Hepatocyte (in vitro differentiated cells): ENCODE data around the gene SLC18A2. TPM values are rescaled to one million over a fixed set of nuclear protein-coding genes. Genes with fewer than 3 reads are reported as not detected.

ENCODE experiments used
- DNase-seq: peaks from one replicate; pipeline ENCODE4 v3.0.0-alpha.2; 2016; ENCODE audit warnings: low spot score
- H2AFZ ChIP-seq: fragments of 200-600 bp; sonication (generic); 2 replicates; pipeline ENCODE4 v1.6.0; 2016; ENCODE audit warnings: antibody characterized with exemption, mild to moderate bottlenecking
- H3K27ac ChIP-seq: fragments of 200-600 bp; sonication (generic); 2 replicates; pipeline ENCODE4 v1.5.1; 2016; ENCODE audit warnings: mild to moderate bottlenecking
- H3K27me3 ChIP-seq: fragments of 200-600 bp; sonication (generic); 2 replicates; pipeline ENCODE4 v1.6.1; 2016
- H3K36me3 ChIP-seq: fragments of 200-600 bp; sonication (generic); replicated peaks from 2 replicates; pipeline ENCODE4 v1.5.1; 2016; ENCODE audit warnings: low read depth; ENCODE audit not compliant: insufficient read depth
- H3K4me1 ChIP-seq: fragments of 200-600 bp; sonication (generic); 2 replicates; pipeline ENCODE4 v1.5.1; 2016; ENCODE audit warnings: mild to moderate bottlenecking, moderate library complexity; ENCODE audit not compliant: insufficient read depth
- H3K4me2 ChIP-seq: fragments of 200-600 bp; sonication (generic); 2 replicates; pipeline ENCODE4 v1.6.0; 2016
- H3K4me3 ChIP-seq: fragments of 200-600 bp; sonication (generic); 2 replicates; pipeline ENCODE4 v1.5.1; 2016; ENCODE audit warnings: mild to moderate bottlenecking
- H3K79me2 ChIP-seq: fragments of 200-600 bp; sonication (generic); 2 replicates; pipeline ENCODE4 v1.6.0; 2017; ENCODE audit warnings: mild to moderate bottlenecking
- H3K9me2 ChIP-seq: fragments of 200-600 bp; sonication (generic); replicated peaks from 2 replicates; pipeline ENCODE4 v1.6.0; 2017; ENCODE audit warnings: mild to moderate bottlenecking; ENCODE audit not compliant: insufficient read depth
- H3K9me3 ChIP-seq: fragments of 200-600 bp; sonication (generic); 2 replicates; pipeline ENCODE4 v1.5.1; 2016; ENCODE audit warnings: low read depth, mild to moderate bottlenecking
- H4K20me1 ChIP-seq: fragments of 200-600 bp; sonication (generic); 2 replicates; pipeline ENCODE4 v1.6.0; 2016; ENCODE audit warnings: mild to moderate bottlenecking; ENCODE audit not compliant: insufficient read depth, poor library complexity, severe bottlenecking
- EZH2 ChIP-seq: fragments of 200-600 bp; sonication (generic); IDR thresholded peaks from 2 replicates; pipeline ENCODE4 v1.6.1; 2016; ENCODE audit warnings: antibody characterized with exemption, mild to moderate bottlenecking, borderline replicate concordance
- EZH2phosphoT487 ChIP-seq: fragments of 200-600 bp; sonication (generic); IDR thresholded peaks from one replicate; pipeline ENCODE4 v1.6.1; 2018; ENCODE audit warnings: antibody characterized with exemption, mild to moderate bottlenecking, low read depth, moderate library complexity; ENCODE audit not compliant: unreplicated experiment, severe bottlenecking
- WGBS: methylation state at CpG from one replicate; pipeline ENCODE4 v1.1.6; 2016; ENCODE audit warnings: low lambda C conversion rate; ENCODE audit errors: missing lambda C conversion rate; 5-methylcytosine and 5-hydroxymethylcytosine counted together
- polyA plus RNA-seq: library from polyadenylated mRNA; unstranded; fragments of >200 nt; fragmentation: Nextera tagmentation; extraction: Ambion mirVana; gene quantifications from 2 replicates; pipeline ENCODE4 v1.2.1, GENCODE V29; 2016
- total RNA-seq: library from RNA; depleted of rRNA; stranded (reverse); fragments of >200 nt; gene quantifications from 2 replicates; pipeline ENCODE4 v1.2.3, GENCODE V29; 2014
- TF ChIP-seq, protein P1 (sequence below): fragments of 200-600 bp; sonication (generic); IDR thresholded peaks from 2 replicates; pipeline ENCODE4 v1.5.1; 2016; ENCODE audit warnings: antibody characterized with exemption, mild to moderate bottlenecking; ENCODE audit not compliant: poor library complexity

SLC18A2 gene
- total and polyA plus RNA-seq, 2 experiments from 2014 or later: 1.3 to 1.6 TPM

- H3K27me3 ChIP-seq: no peaks in the 10 kb centered on the region
- H3K4me1 ChIP-seq: peaks cover 7% of the 10 kb centered on the region
- no peak overlapping the region for H3K27ac ChIP-seq
- H3K4me2 ChIP-seq: no peak overlapping the region
- TF ChIP-seq EZH2 (no peak), EZH2phosphoT487 (no peak)
- TF ChIP-seq, protein P1, sequence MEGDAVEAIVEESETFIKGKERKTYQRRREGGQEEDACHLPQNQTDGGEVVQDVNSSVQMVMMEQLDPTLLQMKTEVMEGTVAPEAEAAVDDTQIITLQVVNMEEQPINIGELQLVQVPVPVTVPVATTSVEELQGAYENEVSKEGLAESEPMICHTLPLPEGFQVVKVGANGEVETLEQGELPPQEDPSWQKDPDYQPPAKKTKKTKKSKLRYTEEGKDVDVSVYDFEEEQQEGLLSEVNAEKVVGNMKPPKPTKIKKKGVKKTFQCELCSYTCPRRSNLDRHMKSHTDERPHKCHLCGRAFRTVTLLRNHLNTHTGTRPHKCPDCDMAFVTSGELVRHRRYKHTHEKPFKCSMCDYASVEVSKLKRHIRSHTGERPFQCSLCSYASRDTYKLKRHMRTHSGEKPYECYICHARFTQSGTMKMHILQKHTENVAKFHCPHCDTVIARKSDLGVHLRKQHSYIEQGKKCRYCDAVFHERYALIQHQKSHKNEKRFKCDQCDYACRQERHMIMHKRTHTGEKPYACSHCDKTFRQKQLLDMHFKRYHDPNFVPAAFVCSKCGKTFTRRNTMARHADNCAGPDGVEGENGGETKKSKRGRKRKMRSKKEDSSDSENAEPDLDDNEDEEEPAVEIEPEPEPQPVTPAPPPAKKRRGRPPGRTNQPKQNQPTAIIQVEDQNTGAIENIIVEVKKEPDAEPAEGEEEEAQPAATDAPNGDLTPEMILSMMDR: no peak
- 81% methylated on average over 9 of the region's 9 CpGs for WGBS
- no peaks in the 10 kb centered on the region for H3K36me3 ChIP-seq
- DNase-seq: no peak
- no peaks in the 10 kb centered on the region for H4K20me1 ChIP-seq
- H3K4me3 ChIP-seq: no peak overlapping the region
- H3K9me2 ChIP-seq: no peaks in the 10 kb centered on the region
- H2AFZ ChIP-seq: no peak overlapping the region
- no peaks in the 10 kb centered on the region for H3K9me3 ChIP-seq
- H3K79me2 ChIP-seq: no peaks in the 10 kb centered on the region
These were observed 13.0 kb downstream of the SLC18A2 start for GRCh38 chr10:117253908-117254307.

DNA sequence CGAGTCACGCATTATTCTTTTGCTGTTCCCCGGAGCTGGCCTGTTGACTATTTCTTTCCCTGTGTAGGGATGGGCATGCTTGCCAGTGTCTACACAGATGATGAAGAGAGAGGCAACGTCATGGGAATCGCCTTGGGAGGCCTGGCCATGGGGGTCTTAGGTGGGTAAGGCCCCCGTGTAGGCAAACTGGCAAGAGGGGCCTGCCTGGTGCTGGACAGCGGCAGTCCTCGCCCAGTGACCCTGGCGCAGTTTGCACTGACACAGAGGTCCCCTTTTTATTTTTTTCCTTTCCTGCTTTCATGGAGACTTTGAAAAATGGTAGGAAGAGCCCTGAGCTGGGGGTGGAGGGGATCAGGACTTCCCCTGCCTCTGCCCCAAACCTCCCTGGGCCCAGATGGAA is 13.4 kb downstream of the SLC18A2 start:
- H3K9me3 ChIP-seq: no peaks in the 10 kb centered on the region
- H4K20me1 ChIP-seq: no peaks in the 10 kb centered on the region
- DNase-seq: no peak
- H3K4me1 ChIP-seq: peaks cover 3% of the 10 kb centered on the region
- no peaks in the 10 kb centered on the region for H3K9me2 ChIP-seq
- no peak overlapping the region for H2AFZ ChIP-seq
- no peak overlapping the region for H3K4me3 ChIP-seq
- TF ChIP-seq, protein P1: no peak
- no peak for TF ChIP-seq EZH2
- TF ChIP-seq EZH2phosphoT487: no peak
- no peak overlapping the region for H3K27ac ChIP-seq
- H3K4me2 ChIP-seq: no peak overlapping the region
- 82% methylated on average over 9 of the region's 9 CpGs for WGBS
- H3K79me2 ChIP-seq: no peaks in the 10 kb centered on the region
- no peaks in the 10 kb centered on the region for H3K36me3 ChIP-seq
- no peaks in the 10 kb centered on the region for H3K27me3 ChIP-seq

- no peak overlapping the region for H3K27ac ChIP-seq
- H3K4me2 ChIP-seq: no peak overlapping the region
- 86% methylated on average over 26 of the region's 26 CpGs for WGBS
- H3K4me3 ChIP-seq: no peak overlapping the region
- no peak for DNase-seq
- no peaks in the 10 kb centered on the region for H3K9me2 ChIP-seq
- no peaks in the 10 kb centered on the region for H3K9me3 ChIP-seq
- H4K20me1 ChIP-seq: no peaks in the 10 kb centered on the region
- peaks cover 4% of the 10 kb centered on the region for H3K4me1 ChIP-seq
- no peaks in the 10 kb centered on the region for H3K27me3 ChIP-seq
- H3K79me2 ChIP-seq: no peaks in the 10 kb centered on the region
- H2AFZ ChIP-seq: no peak overlapping the region
- TF ChIP-seq EZH2 (no peak), EZH2phosphoT487 (no peak)
- TF ChIP-seq, protein P1: no peak
- no peaks in the 10 kb centered on the region for H3K36me3 ChIP-seq
These were observed 14.1 kb downstream of the SLC18A2 start for GRCh38 chr10:117254774-117255735.
